Measurements from ENCODE around the gene PRKD3.

- TF ChIP-seq EZH2 (IDR thresholded peaks at IDR 0.05; ENCODE audit: borderline replicate concordance, insufficient read depth, low read length, poor library complexity, severe bottlenecking) (no peak), CTCF (IDR thresholded peaks at IDR 0.05; ENCODE audit: poor library complexity, severe bottlenecking) (no peak), POLR2AphosphoS5 (IDR thresholded peaks at IDR 0.05) (no peak)
Observed at GRCh38 chr2:37332560-37332959, 7.9 kb upstream of the PRKD3 start.

All from neural cell (in vitro differentiated cells).